Right cardiac atrium (tissue), 5 donors: ENCODE data around the gene CENPO. TPM values are rescaled to one million over a fixed set of nuclear protein-coding genes. Genes with fewer than 3 reads are reported as not detected.

Experiments used
- ATAC-seq, 2 donors: fragments of 200-7000 bp; cut with Tn5 transposase; one replicate each; pipeline versions ENCODE4 v1.8.0 to v1.9.1; 2020; ENCODE audit warnings: moderate library complexity in 2 of 2, mild to moderate bottlenecking in 1 of 2
- DNase-seq, 3 donors: peaks; one replicate each; pipeline ENCODE4 v3.0.0-alpha.2; 2020
- H3K27ac ChIP-seq: one replicate; pipeline ENCODE4 v1.5.1; 2013; ENCODE audit warnings: mild to moderate bottlenecking, low read length, control low read depth, moderate library complexity
- H3K27me3 ChIP-seq: one replicate; pipeline ENCODE4 v1.6.1; 2013; ENCODE audit not compliant: control insufficient read depth, insufficient read depth
- H3K4me1 ChIP-seq: one replicate; pipeline ENCODE4 v1.6.1; 2013; ENCODE audit warnings: low read length; ENCODE audit not compliant: control insufficient read depth, insufficient read depth
- H3K4me3 ChIP-seq: one replicate; pipeline ENCODE4 v1.5.1; 2013; ENCODE audit warnings: low read length, control low read depth
- H3K9me3 ChIP-seq: one replicate; pipeline ENCODE4 v1.6.1; 2013; ENCODE audit warnings: low read length; ENCODE audit not compliant: control insufficient read depth
- WGBS: extraction: QIAGEN DNeasy Blood & Tissue Kit; methylation state at CpG from one replicate; pipeline ENCODE4 v1.1.7; 2013; 5-methylcytosine and 5-hydroxymethylcytosine counted together
- intact Hi-C, 4 donors: fragments of 100-400 bp; cut with DNase I; formaldehyde crosslinking; loops; one replicate each; pipeline versions ENCODE4 v1.11.0 to v1.14.0; 2022 to 2023
- polyA plus RNA-seq: library from polyadenylated mRNA; stranded (reverse); fragments of 200-250 nt; gene quantifications from one replicate; pipeline ENCODE4 v1.2.3, GENCODE V29; 2013
- total RNA-seq, 4 donors: library from RNA; stranded (reverse); fragmentation: NEBNext Ultra II Directional; extraction: Animal tissue kit (Norgen Biotek cat#: 25700); gene quantifications; one replicate each; pipeline ENCODE4 v1.2.1, GENCODE V29; 2021
- donor health status: healthy with polysubstance abuse.
- donor health status: DM: no; HTN: yes; CAD: no.
- donor health status: DM: no; HTN: no; CAD: no.
- donor health status: DM: no; HTN: yes; CAD: no; lungs with severe emphysema.
- donor health status: DM: yes; HTN: yes; CAD: no.

CENPO gene
- total and polyA plus RNA-seq, 5 donors = 1.6 to 4.5 (median 3.1) TPM

- Histone ChIP-seq H3K27me3 (no peaks in the 10 kb centered on the region), H3K27ac (no peak overlapping the region), H3K9me3 (no peaks in the 10 kb centered on the region), H3K4me3 (no peak overlapping the region), H3K4me1 (no peaks in the 10 kb centered on the region)
- intact Hi-C loops = no loop called here
- DNase-seq (no peak), ATAC-seq (no peak)
- WGBS = 95% methylated on average over 4 of the region's 4 CpGs
Measured at GRCh38 chr2:24763843-24764242, 29.4 kb upstream of the CENPO start.

- no peaks in the 10 kb centered on the region for H3K27me3 ChIP-seq
- ATAC-seq = no peak
Measured at GRCh38 chr2:24766609-24767008, 26.6 kb upstream of the CENPO start.

DNA sequence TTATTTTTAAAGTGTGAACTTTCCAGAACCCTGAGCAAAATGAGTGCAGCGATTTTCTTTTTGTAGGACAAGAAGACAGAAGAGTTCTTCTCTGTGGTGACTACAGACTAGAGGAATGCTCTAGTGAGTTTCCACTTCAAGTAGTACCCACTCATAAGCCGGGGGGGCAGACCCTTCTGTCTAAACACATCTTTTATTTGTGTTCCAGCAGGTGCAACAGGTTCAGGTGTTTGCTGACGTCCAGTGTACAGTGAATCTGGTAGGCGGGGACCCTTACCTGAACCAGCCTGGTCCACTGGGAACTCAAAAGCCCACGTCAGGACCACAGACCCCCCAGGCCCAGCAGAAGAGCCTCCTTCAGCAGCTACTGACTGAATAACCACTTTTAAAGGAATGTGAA lies 25.2 kb upstream of the CENPO start:
- Histone ChIP-seq H3K27me3 (no peaks in the 10 kb centered on the region), H3K27ac (peak overlapping the region; percentile 42), H3K4me1 (no peaks in the 10 kb centered on the region), H3K4me3 (no peak overlapping the region), H3K9me3 (no peaks in the 10 kb centered on the region)
- no peak for ATAC-seq
- 93% methylated on average over 5 of the region's 5 CpGs for WGBS
- DNase-seq = no peak
- intact Hi-C loops = no loop called here

More at GRCh38 chr2:24766609-24767008, 26.6 kb upstream of the CENPO start:
- intact Hi-C loops = no loop called here
- H3K4me1 ChIP-seq = no peaks in the 10 kb centered on the region
- no peak overlapping the region for H3K4me3 ChIP-seq
- DNase-seq = no peak
- 72% methylated on average over 6 of the region's 6 CpGs for WGBS
- peak overlapping the region; percentile 38 for H3K27ac ChIP-seq
- no peaks in the 10 kb centered on the region for H3K9me3 ChIP-seq

DNA sequence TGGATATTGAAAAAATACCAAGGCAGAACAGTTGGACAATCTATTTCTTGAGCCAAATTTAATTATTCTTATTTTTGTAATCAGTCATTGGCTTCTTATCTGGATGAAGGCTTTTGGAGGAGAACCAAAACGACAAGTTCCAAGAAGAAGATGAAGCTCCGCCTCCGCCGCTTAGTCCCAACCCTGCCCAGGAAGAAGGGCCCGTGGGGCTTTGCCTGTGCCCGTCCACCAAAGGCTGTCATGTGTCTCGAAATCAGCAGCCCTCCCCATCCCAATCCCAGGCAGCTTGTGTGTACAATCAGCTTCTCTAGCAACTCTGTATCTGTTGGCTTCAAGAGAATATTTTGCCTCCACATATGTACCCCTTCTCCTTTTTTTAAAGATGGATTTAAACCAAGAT lies 24.6 kb upstream of the CENPO start:
- ATAC-seq (peak; percentile 77 to 88), DNase-seq (peak; percentile 73 to 89 (median 86))
- intact Hi-C loops = no loop called here
- Histone ChIP-seq H3K4me1 (no peaks in the 10 kb centered on the region), H3K9me3 (no peaks in the 10 kb centered on the region), H3K4me3 (no peak overlapping the region), H3K27ac (no peak overlapping the region), H3K27me3 (no peaks in the 10 kb centered on the region)
- WGBS = 54% methylated on average over 7 of the region's 7 CpGs

DNA sequence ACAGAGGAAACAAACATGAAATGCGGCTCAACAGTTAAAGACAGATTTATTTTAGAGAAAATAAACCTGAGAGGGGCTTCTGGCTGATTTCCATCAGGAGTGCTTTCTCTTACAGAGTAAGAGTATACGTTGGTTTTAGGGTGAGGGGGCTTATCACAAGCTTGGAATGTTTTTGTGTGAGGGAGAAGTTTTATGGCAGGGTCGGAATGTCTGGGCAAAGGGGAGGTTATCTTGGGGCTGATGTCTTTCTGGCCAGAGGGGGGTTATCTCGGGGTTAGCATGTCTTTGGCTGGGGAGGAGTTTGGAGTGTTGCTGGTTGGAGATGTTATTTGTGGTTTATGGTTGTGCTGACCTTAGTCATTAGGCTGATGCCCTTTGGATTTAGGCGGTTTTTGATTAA lies 22.2 kb upstream of the CENPO start:
- Histone ChIP-seq H3K4me1 (no peaks in the 10 kb centered on the region), H3K9me3 (no peaks in the 10 kb centered on the region), H3K27me3 (no peaks in the 10 kb centered on the region), H3K27ac (no peak overlapping the region), H3K4me3 (no peak overlapping the region)
- ATAC-seq = no peak
- intact Hi-C loops = no loop called here
- WGBS = 81% methylated on average over 5 of the region's 5 CpGs
- no peak for DNase-seq

- DNase-seq = no peak
- Histone ChIP-seq H3K27me3 (no peaks in the 10 kb centered on the region), H3K27ac (no peak overlapping the region), H3K9me3 (no peaks in the 10 kb centered on the region), H3K4me3 (no peak overlapping the region), H3K4me1 (no peaks in the 10 kb centered on the region)
- WGBS = 87% methylated on average over 5 of the region's 5 CpGs
- ATAC-seq = no peak
- intact Hi-C loops = no loop called here
Measured at GRCh38 chr2:24771764-24772586, 21.2 kb upstream of the CENPO start.

- Histone ChIP-seq H3K27ac (no peak overlapping the region), H3K4me3 (no peak overlapping the region), H3K4me1 (no peaks in the 10 kb centered on the region), H3K27me3 (no peaks in the 10 kb centered on the region), H3K9me3 (no peaks in the 10 kb centered on the region)
- WGBS = 76% methylated on average over 3 of the region's 3 CpGs
- DNase-seq (no peak), ATAC-seq (no peak)
- intact Hi-C loops = no loop called here
Measured at GRCh38 chr2:24774373-24774772, 18.9 kb upstream of the CENPO start.

DNA sequence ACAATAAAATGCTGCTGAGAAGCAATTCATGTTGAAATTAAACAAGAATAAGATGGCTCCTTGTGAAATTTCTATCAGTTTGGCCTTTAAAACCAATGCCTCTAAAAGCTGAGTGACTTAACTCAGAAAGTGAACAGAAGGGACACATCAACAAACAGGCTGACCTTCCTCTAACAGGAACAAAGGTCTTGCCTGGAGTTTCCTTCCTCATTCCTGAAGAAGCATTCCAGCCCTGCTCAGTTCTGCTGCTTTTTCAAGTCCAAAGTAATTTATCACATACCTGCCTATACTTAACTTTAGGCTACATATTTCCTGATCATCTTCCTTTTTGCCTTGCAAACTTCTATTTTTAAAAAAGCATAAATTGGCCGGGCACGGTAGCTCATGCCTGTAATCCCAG lies 14.1 kb upstream of the CENPO start:
- no peak for DNase-seq
- Histone ChIP-seq H3K9me3 (no peaks in the 10 kb centered on the region), H3K4me3 (no peak overlapping the region), H3K27me3 (no peaks in the 10 kb centered on the region), H3K27ac (no peak overlapping the region), H3K4me1 (no peaks in the 10 kb centered on the region)
- ATAC-seq = no peak
- WGBS = 71% methylated on average over 2 of the region's 2 CpGs
- intact Hi-C loops = no loop called here

GRCh38 chr2:24783641-24784040 lies 9.6 kb upstream of the CENPO start:
- no peaks in the 10 kb centered on the region for H3K9me3 ChIP-seq
- H3K4me1 ChIP-seq = no peaks in the 10 kb centered on the region
- no peak for ATAC-seq
- intact Hi-C loops = no loop called here
- H3K27me3 ChIP-seq = no peaks in the 10 kb centered on the region
- no peak overlapping the region for H3K4me3 ChIP-seq
- no peak overlapping the region for H3K27ac ChIP-seq
- DNase-seq = no peak
- WGBS = 80% methylated on average over 3 of the region's 3 CpGs

GRCh38 chr2:24785671-24786321 lies 7.4 kb upstream of the CENPO start:
- H3K27me3 ChIP-seq = no peaks in the 10 kb centered on the region
- H3K9me3 ChIP-seq = no peaks in the 10 kb centered on the region
- whole genome bisulfite sequencing = 89% methylated on average over 6 of the region's 6 CpGs
- no peak overlapping the region for H3K4me3 ChIP-seq
- no peak overlapping the region for H3K27ac ChIP-seq
- intact Hi-C loops = no loop called here
- DNase-seq (no peak), ATAC-seq (peak in 1 of 2 donors; percentile 38)
- H3K4me1 ChIP-seq = no peaks in the 10 kb centered on the region

GRCh38 chr2:24787532-24787931 lies 5.7 kb upstream of the CENPO start:
- Histone ChIP-seq H3K4me1 (no peaks in the 10 kb centered on the region), H3K4me3 (no peak overlapping the region), H3K27me3 (no peaks in the 10 kb centered on the region), H3K27ac (no peak overlapping the region), H3K9me3 (no peaks in the 10 kb centered on the region)
- intact Hi-C loops = no loop called here
- 60% methylated on average over 2 of the region's 2 CpGs for WGBS
- DNase-seq = no peak
- ATAC-seq = no peak
